Thymus (tissue), 11 donors: ENCODE data around the gene CPT2. TPM values are rescaled to one million over a fixed set of nuclear protein-coding genes. Genes with fewer than 3 reads are reported as not detected.

Experiments
- DNase-seq, 9 donors: peaks; one replicate each; pipeline ENCODE4 v3.0.0-alpha.2; 2013; ENCODE audit warnings: low spot score in 9 of 9, low read depth in 6 of 9, missing footprints in 1 of 9
- H3K27ac ChIP-seq, 2 donors: one replicate each; pipeline ENCODE4 v1.5.1; 2013; ENCODE audit warnings: control low read depth in 1 of 2, low read depth in 1 of 2, low read length in 1 of 2, mild to moderate bottlenecking in 1 of 2, moderate library complexity in 1 of 2
- H3K27me3 ChIP-seq, 2 donors: one replicate each; pipeline ENCODE4 v1.5.1; 2013; ENCODE audit warnings: low read length in 1 of 2; ENCODE audit not compliant: control insufficient read depth in 2 of 2, insufficient read depth in 1 of 2
- H3K36me3 ChIP-seq, 2 donors: one replicate each; pipeline ENCODE4 v1.5.1; 2013; ENCODE audit warnings: low read length in 1 of 2, mild to moderate bottlenecking in 1 of 2, moderate library complexity in 1 of 2; ENCODE audit not compliant: control insufficient read depth in 2 of 2, insufficient read depth in 2 of 2
- H3K4me1 ChIP-seq, 2 donors: one replicate each; pipeline ENCODE4 v1.5.1; 2013; ENCODE audit warnings: low read length in 2 of 2; ENCODE audit not compliant: control insufficient read depth in 2 of 2, insufficient read depth in 2 of 2
- H3K4me3 ChIP-seq, 2 donors: one replicate each; pipeline ENCODE4 v1.5.1; 2013; ENCODE audit warnings: low read length in 2 of 2, control low read depth in 1 of 2, mild to moderate bottlenecking in 1 of 2
- H3K9me3 ChIP-seq, 2 donors: one replicate each; pipeline ENCODE4 v1.5.1; 2013; ENCODE audit warnings: low read length in 1 of 2, mild to moderate bottlenecking in 1 of 2; ENCODE audit not compliant: control insufficient read depth in 2 of 2, insufficient read depth in 1 of 2
- WGBS: extraction: QIAGEN DNeasy Blood & Tissue Kit; methylation state at CpG from one replicate; pipeline ENCODE4 v1.1.7; 2013; 5-methylcytosine and 5-hydroxymethylcytosine counted together
- polyA plus RNA-seq: library from polyadenylated mRNA; stranded (reverse); fragments of 200-250 nt; gene quantifications from one replicate; pipeline ENCODE4 v1.2.3, GENCODE V29; 2013
- total RNA-seq: library from RNA; stranded (reverse); fragments of 120-200 nt; gene quantifications from one replicate; pipeline ENCODE4 v1.2.4, GENCODE V29; 2013
- donor health status: healthy.

The CPT2 gene
- total and polyA plus RNA-seq, 2 donors, result 15.5 to 17.0 TPM

DNA sequence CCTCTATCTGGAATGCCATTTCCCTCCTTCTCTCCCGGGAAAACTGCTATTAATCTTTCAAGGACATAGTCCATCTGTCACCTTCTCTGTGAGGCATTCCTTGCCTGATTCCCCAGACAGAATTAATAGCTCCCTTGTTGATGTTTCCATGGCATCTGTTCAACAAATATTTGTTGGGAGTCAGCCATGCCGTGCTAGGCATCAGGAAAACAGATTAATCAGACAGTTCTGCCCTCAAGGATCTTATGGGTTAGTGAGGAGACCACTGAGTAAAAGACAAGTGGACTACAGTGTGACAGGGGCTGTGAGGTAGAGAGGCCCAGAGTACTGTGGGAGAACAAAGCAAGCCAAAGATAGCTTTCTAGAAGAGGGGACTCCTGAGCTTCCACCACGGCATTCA, 53.1 kb downstream of the CPT2 start:
- no peak overlapping the region for H3K27ac ChIP-seq
- no peak overlapping the region for H3K4me3 ChIP-seq
- no peaks in the 10 kb centered on the region for H3K4me1 ChIP-seq
- 96% methylated on average over 3 of the region's 3 CpGs for WGBS
- no peak for DNase-seq
- H3K27me3 ChIP-seq, result no peaks in the 10 kb centered on the region
- H3K9me3 ChIP-seq, result no peaks in the 10 kb centered on the region
- peaks cover 7 to 36% of the 10 kb centered on the region in 2 donors for H3K36me3 ChIP-seq

DNA sequence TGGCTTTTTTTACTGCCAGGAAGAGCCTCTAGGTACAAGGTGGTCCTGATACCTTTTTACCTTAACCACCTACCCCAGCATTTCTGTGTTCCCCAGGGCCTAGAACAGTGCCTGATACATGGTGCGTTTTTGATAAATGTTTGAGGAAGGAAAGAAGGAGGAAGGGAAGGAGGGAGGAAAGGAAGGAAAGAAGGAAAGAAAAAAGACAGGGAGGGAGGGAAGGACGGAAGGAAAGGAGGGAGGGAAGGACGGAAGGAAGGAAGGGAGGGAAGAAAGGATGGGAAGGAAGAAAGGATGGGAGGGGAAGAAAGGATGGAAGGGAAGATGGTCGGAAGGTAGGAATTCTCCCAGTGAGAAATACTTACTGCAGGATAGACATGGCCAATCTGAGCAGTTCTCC, 53.7 kb downstream of the CPT2 start:
- no peaks in the 10 kb centered on the region for H3K9me3 ChIP-seq
- H3K36me3 ChIP-seq, result peaks cover 4 to 39% of the 10 kb centered on the region in 2 donors
- no peak overlapping the region for H3K27ac ChIP-seq
- no peaks in the 10 kb centered on the region for H3K4me1 ChIP-seq
- no peaks in the 10 kb centered on the region for H3K27me3 ChIP-seq
- no peak for DNase-seq
- 99% methylated on average over 4 of the region's 4 CpGs for WGBS
- no peak overlapping the region for H3K4me3 ChIP-seq

GRCh38 chr1:53254011-53254640, 57.5 kb downstream of the CPT2 start:
- WGBS, result 96% methylated on average over 4 of the region's 4 CpGs
- H3K4me3 ChIP-seq, result no peak overlapping the region
- H3K36me3 ChIP-seq, result peaks cover 7 to 34% of the 10 kb centered on the region in 2 donors
- no peaks in the 10 kb centered on the region for H3K4me1 ChIP-seq
- no peaks in the 10 kb centered on the region for H3K9me3 ChIP-seq
- no peak overlapping the region for H3K27ac ChIP-seq
- DNase-seq, result no peak
- no peaks in the 10 kb centered on the region for H3K27me3 ChIP-seq

DNA sequence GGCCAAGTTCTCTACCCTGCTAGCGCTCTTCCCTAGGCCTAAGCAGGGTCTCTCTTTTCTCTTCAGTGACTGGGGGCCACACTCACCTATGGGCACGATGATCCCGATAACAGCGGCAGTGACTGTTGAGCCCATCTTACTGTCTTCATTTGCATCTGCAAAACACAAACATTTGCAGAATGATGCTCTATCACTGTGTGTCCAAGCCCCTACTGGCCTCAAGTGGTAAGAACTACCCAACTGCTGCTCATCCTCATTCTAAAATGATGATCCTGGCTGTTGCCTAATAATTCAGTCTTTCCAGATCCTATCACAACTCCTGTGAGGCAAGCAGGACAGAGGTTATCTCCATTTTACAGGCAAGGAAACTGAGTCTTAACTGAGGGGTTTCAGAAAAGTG, 58.4 kb downstream of the CPT2 start:
- H3K9me3 ChIP-seq, result no peaks in the 10 kb centered on the region
- over 99% methylated on average over 4 of the region's 4 CpGs for WGBS
- DNase-seq, result no peak
- no peaks in the 10 kb centered on the region for H3K4me1 ChIP-seq
- H3K27ac ChIP-seq, result no peak overlapping the region
- peaks cover 7 to 36% of the 10 kb centered on the region in 2 donors for H3K36me3 ChIP-seq
- H3K4me3 ChIP-seq, result no peak overlapping the region
- H3K27me3 ChIP-seq, result no peaks in the 10 kb centered on the region

- H3K4me1 ChIP-seq, result no peaks in the 10 kb centered on the region
- 97% methylated on average over 11 of the region's 11 CpGs for WGBS
- no peak overlapping the region for H3K4me3 ChIP-seq
- H3K36me3 ChIP-seq, result peaks cover 9 to 32% of the 10 kb centered on the region in 2 donors
- no peaks in the 10 kb centered on the region for H3K9me3 ChIP-seq
- no peak overlapping the region for H3K27ac ChIP-seq
- no peaks in the 10 kb centered on the region for H3K27me3 ChIP-seq
- no peak for DNase-seq
Observed at GRCh38 chr1:53256511-53257453, 60.2 kb downstream of the CPT2 start.

DNA sequence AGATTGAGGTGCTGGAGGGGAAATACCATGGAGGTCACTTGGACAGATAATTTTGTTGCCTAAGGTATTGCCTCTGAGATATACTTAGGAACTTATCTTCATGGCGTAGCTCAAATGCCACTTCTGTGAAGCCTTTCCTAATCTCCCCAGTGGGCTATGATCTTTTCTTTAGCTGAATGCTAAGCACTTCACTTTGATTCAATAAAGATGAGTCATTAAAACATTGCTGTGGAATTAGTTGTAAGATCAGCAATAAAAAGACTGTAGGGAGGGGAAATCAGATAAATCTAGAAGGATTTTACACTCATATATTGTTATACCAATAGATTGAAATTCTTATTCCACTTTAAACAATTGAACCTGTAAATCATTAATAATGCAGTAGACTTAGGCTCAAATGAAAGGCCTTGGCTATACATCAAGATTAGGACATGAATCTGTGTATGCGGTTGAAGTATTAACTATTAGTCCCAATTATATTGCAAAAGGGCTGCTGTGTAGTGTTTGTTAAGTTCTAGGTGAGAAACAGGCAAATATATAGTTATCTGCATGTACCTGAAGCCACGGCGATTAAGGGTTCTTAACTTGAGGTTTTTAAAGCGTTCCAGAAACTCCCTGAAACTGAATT, 60.9 kb downstream of the CPT2 start:
- Histone ChIP-seq H3K4me1 (no peaks in the 10 kb centered on the region), H3K36me3 (peaks cover 17 to 39% of the 10 kb centered on the region in 2 donors), H3K9me3 (no peaks in the 10 kb centered on the region), H3K4me3 (no peak overlapping the region), H3K27ac (no peak overlapping the region), H3K27me3 (no peaks in the 10 kb centered on the region)
- no peak for DNase-seq
- WGBS, result 99% methylated on average over 5 of the region's 5 CpGs

DNA sequence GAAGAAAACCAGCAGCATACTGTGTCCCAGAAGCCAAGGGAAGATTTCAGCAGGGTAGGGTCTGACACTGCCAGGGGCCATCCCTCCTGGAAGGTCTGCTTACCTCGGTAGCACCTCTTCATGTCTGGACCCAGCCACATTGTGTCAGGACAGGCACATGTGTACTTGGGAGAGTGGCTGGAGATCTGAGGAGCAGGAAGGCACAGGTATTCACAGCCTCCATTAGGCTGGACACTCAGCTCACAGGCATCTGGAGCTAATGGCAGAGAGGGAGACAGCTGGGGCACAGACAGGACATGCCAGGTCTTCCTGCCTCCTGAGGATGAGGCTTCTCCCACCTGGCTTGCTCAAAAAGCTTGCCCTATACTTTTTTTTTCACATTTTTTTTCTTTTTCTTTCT, 61.6 kb downstream of the CPT2 start:
- Histone ChIP-seq H3K27me3 (no peaks in the 10 kb centered on the region), H3K27ac (no peak overlapping the region), H3K4me1 (no peaks in the 10 kb centered on the region), H3K9me3 (no peaks in the 10 kb centered on the region), H3K36me3 (peaks cover 23 to 45% of the 10 kb centered on the region in 2 donors), H3K4me3 (no peak overlapping the region)
- 88% methylated on average over 1 of the region's 1 CpG for WGBS
- no peak for DNase-seq

- H3K4me3 ChIP-seq, result no peak overlapping the region
- H3K4me1 ChIP-seq, result no peaks in the 10 kb centered on the region
- peaks cover 33 to 55% of the 10 kb centered on the region in 2 donors for H3K36me3 ChIP-seq
- WGBS, result 95% methylated on average over 2 of the region's 2 CpGs
- no peak for DNase-seq
- no peaks in the 10 kb centered on the region for H3K9me3 ChIP-seq
- H3K27me3 ChIP-seq, result no peaks in the 10 kb centered on the region
- no peak overlapping the region for H3K27ac ChIP-seq
Observed at GRCh38 chr1:53259932-53260331, 63.3 kb downstream of the CPT2 start.
